ENCODE data around the gene PDE6B.

Gene PDE6B

GRCh38 chr4:681736-682451, 56.5 kb downstream of the PDE6B start:
- Histone ChIP-seq H2AFZ (ENCODE audit: low read depth, low read length) (no peak overlapping the region), H3K4me3 (ENCODE audit: low read length) (no peak overlapping the region), H3K4me1 (ENCODE audit: insufficient read depth, low read length) (peaks cover 4% of the 10 kb centered on the region), H3K36me3 (ENCODE audit: insufficient read depth, low read length) (no peaks in the 10 kb centered on the region), H3K9me3 (ENCODE audit: low read length) (no peaks in the 10 kb centered on the region), H3K27me3 (ENCODE audit: insufficient read depth, low read length) (no peaks in the 10 kb centered on the region)

GRCh38 chr4:682490-683172, 57.3 kb downstream of the PDE6B start:
- no peaks in the 10 kb centered on the region for H3K36me3 ChIP-seq (ENCODE audit: insufficient read depth, low read length)
- no peak overlapping the region for H3K4me3 ChIP-seq (ENCODE audit: low read length)
- no peaks in the 10 kb centered on the region for H3K9me3 ChIP-seq (ENCODE audit: low read length)
- H2AFZ ChIP-seq (ENCODE audit: low read depth, low read length), result no peak overlapping the region
- H3K4me1 ChIP-seq (ENCODE audit: insufficient read depth, low read length), result peaks cover 4% of the 10 kb centered on the region
- no peaks in the 10 kb centered on the region for H3K27me3 ChIP-seq (ENCODE audit: insufficient read depth, low read length)

GRCh38 chr4:683247-683897, 58.0 kb downstream of the PDE6B start:
- Histone ChIP-seq H3K9me3 (ENCODE audit: low read length) (no peaks in the 10 kb centered on the region), H2AFZ (ENCODE audit: low read depth, low read length) (no peak overlapping the region), H3K27me3 (ENCODE audit: insufficient read depth, low read length) (no peaks in the 10 kb centered on the region), H3K36me3 (ENCODE audit: insufficient read depth, low read length) (no peaks in the 10 kb centered on the region), H3K4me1 (ENCODE audit: insufficient read depth, low read length) (peaks cover 4% of the 10 kb centered on the region), H3K4me3 (ENCODE audit: low read length) (no peak overlapping the region)

- H3K9me3 ChIP-seq (ENCODE audit: low read length), result no peaks in the 10 kb centered on the region
- no peaks in the 10 kb centered on the region for H3K36me3 ChIP-seq (ENCODE audit: insufficient read depth, low read length)
- no peaks in the 10 kb centered on the region for H3K27me3 ChIP-seq (ENCODE audit: insufficient read depth, low read length)
- H3K4me3 ChIP-seq (ENCODE audit: low read length), result no peak overlapping the region
- no peak overlapping the region for H2AFZ ChIP-seq (ENCODE audit: low read depth, low read length)
- peaks cover 4% of the 10 kb centered on the region for H3K4me1 ChIP-seq (ENCODE audit: insufficient read depth, low read length)
Measured at GRCh38 chr4:683982-684622, 58.7 kb downstream of the PDE6B start.

- H3K4me1 ChIP-seq (ENCODE audit: insufficient read depth, low read length), result peaks cover 4% of the 10 kb centered on the region
Measured at GRCh38 chr4:684623-685327, 59.4 kb downstream of the PDE6B start.

GRCh38 chr4:685679-686412, 60.5 kb downstream of the PDE6B start:
- Histone ChIP-seq H3K4me3 (ENCODE audit: low read length) (no peak overlapping the region), H3K36me3 (ENCODE audit: insufficient read depth, low read length) (no peaks in the 10 kb centered on the region), H2AFZ (ENCODE audit: low read depth, low read length) (no peak overlapping the region), H3K9me3 (ENCODE audit: low read length) (no peaks in the 10 kb centered on the region), H3K27me3 (ENCODE audit: insufficient read depth, low read length) (no peaks in the 10 kb centered on the region), H3K4me1 (ENCODE audit: insufficient read depth, low read length) (peaks cover 4% of the 10 kb centered on the region)

More at GRCh38 chr4:684623-685327, 59.4 kb downstream of the PDE6B start:
- no peaks in the 10 kb centered on the region for H3K9me3 ChIP-seq (ENCODE audit: low read length)
- no peak overlapping the region for H3K4me3 ChIP-seq (ENCODE audit: low read length)
- H3K36me3 ChIP-seq (ENCODE audit: insufficient read depth, low read length), result no peaks in the 10 kb centered on the region
- no peak overlapping the region for H2AFZ ChIP-seq (ENCODE audit: low read depth, low read length)
- H3K27me3 ChIP-seq (ENCODE audit: insufficient read depth, low read length), result no peaks in the 10 kb centered on the region

- no peaks in the 10 kb centered on the region for H3K36me3 ChIP-seq (ENCODE audit: insufficient read depth, low read length)
- no peak overlapping the region for H3K4me3 ChIP-seq (ENCODE audit: low read length)
Measured at GRCh38 chr4:686413-687040, 61.2 kb downstream of the PDE6B start.

GRCh38 chr4:687048-687970, 61.9 kb downstream of the PDE6B start:
- Histone ChIP-seq H3K9me3 (ENCODE audit: low read length) (no peaks in the 10 kb centered on the region), H3K4me3 (ENCODE audit: low read length) (no peak overlapping the region), H3K27me3 (ENCODE audit: insufficient read depth, low read length) (no peaks in the 10 kb centered on the region), H3K4me1 (ENCODE audit: insufficient read depth, low read length) (peaks cover 4% of the 10 kb centered on the region), H2AFZ (ENCODE audit: low read depth, low read length) (no peak overlapping the region), H3K36me3 (ENCODE audit: insufficient read depth, low read length) (no peaks in the 10 kb centered on the region)

More at GRCh38 chr4:686413-687040, 61.2 kb downstream of the PDE6B start:
- Histone ChIP-seq H3K4me1 (ENCODE audit: insufficient read depth, low read length) (peaks cover 4% of the 10 kb centered on the region), H3K9me3 (ENCODE audit: low read length) (no peaks in the 10 kb centered on the region), H2AFZ (ENCODE audit: low read depth, low read length) (no peak overlapping the region), H3K27me3 (ENCODE audit: insufficient read depth, low read length) (no peaks in the 10 kb centered on the region)

- H3K36me3 ChIP-seq (ENCODE audit: insufficient read depth, low read length), result no peaks in the 10 kb centered on the region
- H3K27me3 ChIP-seq (ENCODE audit: insufficient read depth, low read length), result no peaks in the 10 kb centered on the region
- no peak overlapping the region for H2AFZ ChIP-seq (ENCODE audit: low read depth, low read length)
- H3K9me3 ChIP-seq (ENCODE audit: low read length), result no peaks in the 10 kb centered on the region
- no peak overlapping the region for H3K4me3 ChIP-seq (ENCODE audit: low read length)
- peaks cover 4% of the 10 kb centered on the region for H3K4me1 ChIP-seq (ENCODE audit: insufficient read depth, low read length)
Measured at GRCh38 chr4:687971-688853, 62.8 kb downstream of the PDE6B start.

- Histone ChIP-seq H3K4me3 (ENCODE audit: low read length) (no peak within 1 kb of the TSS), H3K4me1 (ENCODE audit: insufficient read depth, low read length) (no peaks in the 10 kb centered on the region), H3K36me3 (ENCODE audit: insufficient read depth, low read length) (no peaks in the 10 kb centered on the region), H3K27me3 (ENCODE audit: insufficient read depth, low read length) (no peaks in the 10 kb centered on the region), H2AFZ (ENCODE audit: low read depth, low read length) (no peak within 1 kb of the TSS), H3K9me3 (ENCODE audit: low read length) (no peaks in the 10 kb centered on the region)
Measured at GRCh38 chr4:688854-689681, 63.7 kb downstream of the PDE6B start, which contains the start of gene SLC49A3. Gene SLC49A3, minus strand, starts transcription at chr4:689151. Its CDS starts 24 bp downstream, at chr4:689127.
